ENCODE data around the gene MAP3K7CL. TPM values are rescaled to one million over a fixed set of nuclear protein-coding genes. Genes with fewer than 3 reads are reported as not detected.

The MAP3K7CL gene, protein sequence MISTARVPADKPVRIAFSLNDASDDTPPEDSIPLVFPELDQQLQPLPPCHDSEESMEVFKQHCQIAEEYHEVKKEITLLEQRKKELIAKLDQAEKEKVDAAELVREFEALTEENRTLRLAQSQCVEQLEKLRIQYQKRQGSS
- 38.0 and 90.5 TPM in 2 replicates for total RNA-seq (ENCODE audit: low replicate concordance)

DNA sequence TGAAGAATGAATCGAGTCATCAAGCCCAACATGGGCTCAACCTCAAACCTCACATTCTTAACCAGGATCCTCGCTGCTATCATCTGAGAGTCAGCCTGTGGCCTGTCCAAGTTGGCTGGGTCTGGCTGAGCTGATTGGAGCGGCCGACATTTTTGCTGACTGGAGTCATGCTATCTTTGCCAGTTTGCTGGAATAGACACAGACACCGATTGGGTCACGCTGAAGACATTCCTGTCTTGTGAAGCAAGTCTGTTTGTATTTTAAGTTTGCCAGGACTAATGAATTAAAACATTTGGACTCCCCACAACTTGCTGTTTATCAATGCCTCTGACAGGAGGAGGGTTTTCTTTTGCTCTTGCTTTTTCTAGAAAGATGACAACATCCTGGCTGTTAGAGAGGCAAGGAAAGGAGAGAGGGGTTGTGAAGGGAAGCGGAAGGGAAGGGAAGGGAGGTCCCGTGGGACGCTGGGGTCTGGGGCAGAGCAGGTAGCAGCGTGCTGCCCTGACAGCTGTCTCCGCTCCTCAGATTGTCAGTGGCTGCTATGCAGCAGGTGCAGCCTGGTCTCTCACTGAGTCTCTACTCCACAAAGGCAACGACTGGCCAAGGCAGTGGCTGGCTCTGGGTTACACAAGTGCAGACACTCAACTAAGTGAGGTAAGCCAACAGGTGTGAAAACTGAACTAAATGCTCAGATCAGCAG is at the start of gene MAP3K7CL:
Gene MAP3K7CL, plus strand, starts transcription at position 375 of the 700 bp plus-strand sequence. CDS start 2,701 bp downstream, outside the sequence.

Other genes starting within 250 kb of the MAP3K7CL start
- gene LTN1, start 137.8 kb upstream of the MAP3K7CL start, total RNA-seq (ENCODE audit: low replicate concordance): 14.4 and 18.0 TPM in 2 replicates
- 7.5 and 16.2 TPM in 2 replicates for gene RWDD2B, start 111.3 kb upstream of the MAP3K7CL start, total RNA-seq (ENCODE audit: low replicate concordance)
- gene USP16, start 106.0 kb upstream of the MAP3K7CL start, total RNA-seq (ENCODE audit: low replicate concordance): 22.3 and 26.0 TPM in 2 replicates
- 119 and 187 TPM in 2 replicates for gene CCT8, start 57.0 kb upstream of the MAP3K7CL start, total RNA-seq (ENCODE audit: low replicate concordance)
- gene BACH1, start 168.3 kb downstream of the MAP3K7CL start, total RNA-seq (ENCODE audit: low replicate concordance): 71.9 and 97.5 TPM in 2 replicates